A549 (cell line): ENCODE data around the gene CIRBP.

Source experiments
- CTCF ChIP-seq: fragments of >200 bp; sonication (Bioruptor Twin); formaldehyde crosslinking; IDR thresholded peaks from 3 replicates; pipeline ENCODE4 v1.5.1; 2016
- HES2 ChIP-seq: fragments of >200 bp; sonication (Bioruptor Twin); formaldehyde crosslinking; IDR thresholded peaks from 2 replicates; pipeline ENCODE4 v1.6.1; 2016
- NR3C1 ChIP-seq: fragments of >200 bp; sonication (Bioruptor Twin); formaldehyde crosslinking; IDR thresholded peaks from 3 replicates; pipeline ENCODE4 v1.6.1; 2017

DNA sequence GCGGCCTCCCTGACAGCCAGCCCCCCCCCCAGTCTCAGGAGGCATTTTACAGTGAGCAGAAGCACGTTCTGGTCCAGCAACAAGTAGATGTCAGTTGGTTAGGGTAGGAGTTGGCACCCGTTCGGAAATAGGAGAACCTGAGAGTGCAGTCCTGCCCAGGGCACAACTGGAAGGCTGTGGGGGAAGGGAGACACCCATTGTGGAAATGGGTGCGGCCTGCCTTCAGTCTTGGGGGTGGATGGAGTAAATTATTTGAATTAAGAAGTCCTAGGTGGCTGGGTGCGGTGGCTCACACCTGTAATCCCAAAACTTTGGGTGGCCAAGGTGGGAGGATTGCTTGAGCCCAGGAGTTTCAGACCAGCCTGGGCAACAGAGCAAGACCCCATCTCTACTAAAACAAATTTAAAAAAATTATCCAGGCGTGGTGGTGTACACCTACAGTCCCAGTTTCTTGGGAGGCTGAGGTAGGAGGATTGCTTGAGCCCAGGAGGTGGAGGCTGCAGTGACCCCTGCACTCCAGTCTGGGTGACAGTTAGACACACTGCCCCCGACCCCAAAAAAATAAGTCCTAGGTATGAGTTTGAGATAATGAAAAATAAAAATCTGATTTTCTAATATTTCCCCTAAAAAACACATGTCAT, 1.2 kb downstream of the CIRBP start:
- TF ChIP-seq NR3C1 (no peak), HES2 (no peak), CTCF (no peak)
